SK-N-SH treated with all-trans-retinoic acid at 6 μM for 48 hours (cell line): ENCODE measurements around the gene KCTD20.

ENCODE experiments used
- CSDC2 ChIP-seq: fragments of 250-450 bp; sonication (Bioruptor Pico); IDR thresholded peaks from 2 replicates; pipeline ENCODE4 v1.5.0; 2020; ENCODE audit warnings: mild to moderate bottlenecking, moderate library complexity
- ESRRG ChIP-seq: fragments of 250-450 bp; sonication (Bioruptor Pico); IDR thresholded peaks from 2 replicates; pipeline ENCODE4 v1.6.1; 2021; ENCODE audit warnings: mild to moderate bottlenecking
- OSR1 ChIP-seq: fragments of 250-450 bp; sonication (Bioruptor Pico); IDR thresholded peaks from 2 replicates; pipeline ENCODE4 v1.8.0; 2022; ENCODE audit warnings: moderate library complexity, mild to moderate bottlenecking, inconsistent platforms
- ZC3H10 ChIP-seq: fragments of 250-450 bp; sonication (Bioruptor Pico); IDR thresholded peaks from 2 replicates; pipeline ENCODE4 v1.5.1; 2021; ENCODE audit warnings: mild to moderate bottlenecking, moderate library complexity

DNA sequence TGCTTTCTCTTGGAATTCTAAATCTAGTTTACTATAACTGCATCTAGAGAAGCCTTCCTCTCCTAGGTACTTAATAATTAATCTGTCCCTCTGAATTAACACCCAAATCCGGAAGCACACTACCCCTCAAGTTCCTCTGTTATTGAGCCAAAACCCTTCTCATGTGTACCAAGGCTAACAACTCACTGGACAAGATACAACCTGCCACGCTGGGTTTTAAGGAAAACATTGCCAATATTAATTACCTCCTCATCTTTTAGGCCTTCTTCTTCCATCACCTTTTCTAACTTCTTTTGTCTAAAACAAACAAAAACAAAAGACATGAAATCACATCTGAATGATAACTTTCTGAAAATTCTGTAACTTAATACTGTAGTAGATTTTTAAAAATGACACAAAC is 82.5 kb downstream of the KCTD20 start:
- TF ChIP-seq ZC3H10 (CRISPR knock-in tag): no peak
- TF ChIP-seq OSR1 (CRISPR knock-in tag): no peak
- TF ChIP-seq CSDC2 (CRISPR knock-in tag): no peak
- TF ChIP-seq ESRRG: no peak
